ENCODE results near the gene TMEM201.

DNA sequence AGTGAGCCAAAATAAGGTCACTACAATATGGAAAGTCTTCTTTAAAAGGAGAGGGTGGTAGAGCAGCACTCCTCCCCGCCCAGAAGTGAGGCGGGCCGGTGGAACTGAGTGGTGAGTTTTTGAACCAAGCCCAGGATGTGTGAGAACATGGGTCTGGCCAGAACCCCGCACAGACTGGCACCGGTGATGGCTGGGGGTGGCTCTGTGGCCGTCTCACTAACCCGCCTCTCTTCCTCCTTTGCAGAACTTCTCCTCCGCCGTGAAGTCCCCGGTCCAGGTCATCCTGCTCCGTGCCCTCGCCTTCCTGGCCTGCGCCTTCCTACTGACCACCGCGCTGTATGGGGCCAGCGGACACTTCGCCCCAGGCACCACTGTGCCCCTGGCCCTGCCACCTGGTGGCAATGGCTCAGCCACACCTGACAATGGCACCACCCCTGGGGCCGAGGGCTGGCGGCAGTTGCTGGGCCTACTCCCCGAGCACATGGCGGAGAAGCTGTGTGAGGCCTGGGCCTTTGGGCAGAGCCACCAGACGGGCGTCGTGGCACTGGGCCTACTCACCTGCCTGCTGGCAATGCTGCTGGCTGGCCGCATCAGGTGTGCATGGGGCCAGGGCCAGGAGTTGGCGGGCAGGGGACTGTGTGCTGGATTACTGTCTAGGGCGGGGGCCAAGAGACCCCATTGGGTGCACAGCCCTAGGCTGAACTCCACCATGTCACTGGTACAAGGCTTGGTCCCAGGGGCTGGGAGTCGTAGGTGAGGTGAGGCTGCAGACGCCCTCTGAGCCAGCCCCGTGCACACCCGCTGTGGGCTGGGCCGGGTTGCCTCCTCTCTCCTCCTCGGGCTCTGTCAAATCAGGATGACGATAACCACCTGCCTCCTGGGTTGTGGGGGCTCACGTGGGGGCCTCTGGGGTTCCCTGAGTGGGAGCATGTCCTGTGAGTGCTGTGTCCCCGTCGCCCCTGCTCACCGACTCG is 12.4 kb downstream of the TMEM201 start:
- TF ChIP-seq EP300 (IDR thresholded peaks at IDR 0.05): no peak
- TF ChIP-seq, protein P1, sequence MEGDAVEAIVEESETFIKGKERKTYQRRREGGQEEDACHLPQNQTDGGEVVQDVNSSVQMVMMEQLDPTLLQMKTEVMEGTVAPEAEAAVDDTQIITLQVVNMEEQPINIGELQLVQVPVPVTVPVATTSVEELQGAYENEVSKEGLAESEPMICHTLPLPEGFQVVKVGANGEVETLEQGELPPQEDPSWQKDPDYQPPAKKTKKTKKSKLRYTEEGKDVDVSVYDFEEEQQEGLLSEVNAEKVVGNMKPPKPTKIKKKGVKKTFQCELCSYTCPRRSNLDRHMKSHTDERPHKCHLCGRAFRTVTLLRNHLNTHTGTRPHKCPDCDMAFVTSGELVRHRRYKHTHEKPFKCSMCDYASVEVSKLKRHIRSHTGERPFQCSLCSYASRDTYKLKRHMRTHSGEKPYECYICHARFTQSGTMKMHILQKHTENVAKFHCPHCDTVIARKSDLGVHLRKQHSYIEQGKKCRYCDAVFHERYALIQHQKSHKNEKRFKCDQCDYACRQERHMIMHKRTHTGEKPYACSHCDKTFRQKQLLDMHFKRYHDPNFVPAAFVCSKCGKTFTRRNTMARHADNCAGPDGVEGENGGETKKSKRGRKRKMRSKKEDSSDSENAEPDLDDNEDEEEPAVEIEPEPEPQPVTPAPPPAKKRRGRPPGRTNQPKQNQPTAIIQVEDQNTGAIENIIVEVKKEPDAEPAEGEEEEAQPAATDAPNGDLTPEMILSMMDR (IDR thresholded peaks at IDR 0.05): no peak
